ENCODE measurements around the gene PRRG4. TPM values are rescaled to one million over a fixed set of nuclear protein-coding genes. Genes with fewer than 3 reads are reported as not detected.
A peak's percentile ranks its signal among the peaks of the same experiment; 100 is the strongest.
"Not testable (repeated sequence)": the region's sequence is repeated elsewhere in the genome, so short reads cannot be mapped to it uniquely, and the experiment has no call there.

Gene PRRG4
- 5.1 and 5.4 TPM in 2 replicates for polyA plus RNA-seq (2013)

- Histone ChIP-seq H4K8ac (ENCODE audit: low read depth, low read length) (peak within 1 kb of the TSS; percentile 85), H2AFZ (ENCODE audit: insufficient read depth, low read length, poor library complexity) (peak within 1 kb of the TSS; percentile 71), H4K12ac (ENCODE audit: low read depth, low read length) (peak within 1 kb of the TSS; percentile 61), H2BK5ac (ENCODE audit: low read depth, low read length, poor library complexity) (peak within 1 kb of the TSS; percentile 94), H2BK12ac (ENCODE audit: low read length) (peak within 1 kb of the TSS; percentile 63), H2AK5ac (ENCODE audit: low read length) (no peak within 1 kb of the TSS), H3K4me2 (ENCODE audit: low read length) (peak within 1 kb of the TSS; percentile 75), H3K9ac (ENCODE audit: low read length) (peak within 1 kb of the TSS; percentile 78), H3K4me3 (ENCODE audit: low read depth, low read length) (peak within 1 kb of the TSS; percentile 88), H3K36me3 (ENCODE audit: control insufficient read depth in 1 of 2, insufficient read depth in 2 of 2, low read length in 2 of 2) (peaks cover 2 to 3% of the 10 kb centered on the region in 2 experiments), H3K9me3 (ENCODE audit: insufficient read depth, low read depth, low read length) (no peaks in the 10 kb centered on the region), H3K14ac (ENCODE audit: low read length) (peak within 1 kb of the TSS; percentile 67), H3K79me2 (ENCODE audit: control insufficient read depth, insufficient read depth, low read length, poor library complexity) (peaks cover 5% of the 10 kb centered on the region), H2BK120ac (ENCODE audit: insufficient read depth, low read length, poor library complexity) (peak within 1 kb of the TSS; percentile 85), H3K4me1 (ENCODE audit: control insufficient read depth in 1 of 2, insufficient read depth in 2 of 2, low read length in 2 of 2) (peaks cover 2 to 7% of the 10 kb centered on the region in 2 experiments), H3K18ac (ENCODE audit: low read length) (peak within 1 kb of the TSS; percentile 64), H3K4ac (ENCODE audit: low read depth, low read length) (peak within 1 kb of the TSS; percentile 11), H3K27ac (ENCODE audit: low read depth, low read length) (peak within 1 kb of the TSS; percentile 91), H3K79me1 (ENCODE audit: low read length) (peaks cover 9% of the 10 kb centered on the region), H4K91ac (ENCODE audit: low read depth, low read length) (peak within 1 kb of the TSS; percentile 96), H3K23ac (ENCODE audit: low read length) (no peak within 1 kb of the TSS), H3K27me3 (ENCODE audit: insufficient read depth, low read length) (no peaks in the 10 kb centered on the region)
- peak; percentile 82 to 90 for DNase-seq
- WGBS (ENCODE audit: extremely low coverage, insufficient coverage, insufficient read length): no CpG with 5 or more reads among the region's 85 CpGs
Measured at GRCh38 chr11:32829680-32830412, at the start of gene PRRG4. Gene PRRG4 (plus strand): TSS chr11:32829927. CDS start chr11:32830530, 603 bp downstream.

DNA sequence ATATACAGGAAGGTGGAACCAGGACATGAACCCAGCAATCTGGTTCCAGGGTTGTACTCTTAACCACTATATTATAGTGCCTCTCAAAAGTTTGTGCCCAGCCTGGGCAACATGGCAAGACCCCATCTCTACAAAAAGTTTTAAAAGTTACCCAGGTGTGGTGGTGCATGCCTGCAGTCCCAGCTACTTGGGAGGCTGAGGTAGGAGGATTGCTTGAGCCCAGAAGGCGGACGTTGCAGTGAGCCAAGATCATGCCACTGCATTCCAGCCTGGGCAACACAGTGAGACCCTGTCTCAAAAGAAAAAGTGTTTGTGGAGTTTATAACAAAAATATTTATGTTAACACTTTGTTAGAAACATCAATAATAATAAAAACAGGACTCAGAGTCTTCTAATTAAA lies 48.9 kb upstream of the PRRG4 start:
- not testable (repeated sequence) for H3K9me3 ChIP-seq (ENCODE audit: insufficient read depth, low read depth, low read length); H3K9ac ChIP-seq (ENCODE audit: low read length); H2BK12ac ChIP-seq (ENCODE audit: low read length); H3K36me3 ChIP-seq (ENCODE audit: control insufficient read depth in 1 of 2, insufficient read depth in 2 of 2, low read length in 2 of 2); H4K12ac ChIP-seq (ENCODE audit: low read depth, low read length); H2BK120ac ChIP-seq (ENCODE audit: insufficient read depth, low read length, poor library complexity); H3K23ac ChIP-seq (ENCODE audit: low read length); H2AK5ac ChIP-seq (ENCODE audit: low read length); H3K4ac ChIP-seq (ENCODE audit: low read depth, low read length); H3K18ac ChIP-seq (ENCODE audit: low read length); H3K4me3 ChIP-seq (ENCODE audit: low read depth, low read length); H3K14ac ChIP-seq (ENCODE audit: low read length); H3K79me1 ChIP-seq (ENCODE audit: low read length); H3K4me2 ChIP-seq (ENCODE audit: low read length); H3K27me3 ChIP-seq (ENCODE audit: insufficient read depth, low read length); H2AFZ ChIP-seq (ENCODE audit: insufficient read depth, low read length, poor library complexity); H3K27ac ChIP-seq (ENCODE audit: low read depth, low read length); H2BK5ac ChIP-seq (ENCODE audit: low read depth, low read length, poor library complexity); H4K91ac ChIP-seq (ENCODE audit: low read depth, low read length); DNase-seq; H4K8ac ChIP-seq (ENCODE audit: low read depth, low read length); H3K79me2 ChIP-seq (ENCODE audit: control insufficient read depth, insufficient read depth, low read length, poor library complexity); H3K4me1 ChIP-seq (ENCODE audit: control insufficient read depth in 1 of 2, insufficient read depth in 2 of 2, low read length in 2 of 2)
- WGBS (ENCODE audit: extremely low coverage, insufficient coverage, insufficient read length): no CpG with 5 or more reads among the region's 2 CpGs

- Histone ChIP-seq H2BK5ac (ENCODE audit: low read depth, low read length, poor library complexity) (no peak overlapping the region), H4K8ac (ENCODE audit: low read depth, low read length) (no peak overlapping the region), H3K9me3 (ENCODE audit: insufficient read depth, low read depth, low read length) (no peaks in the 10 kb centered on the region), H3K14ac (ENCODE audit: low read length) (no peak overlapping the region), H4K12ac (ENCODE audit: low read depth, low read length) (no peak overlapping the region), H3K18ac (ENCODE audit: low read length) (no peak overlapping the region), H3K27ac (ENCODE audit: low read depth, low read length) (no peak overlapping the region), H3K4me2 (ENCODE audit: low read length) (no peak overlapping the region), H3K23ac (ENCODE audit: low read length) (no peak overlapping the region), H2BK12ac (ENCODE audit: low read length) (no peak overlapping the region), H3K4ac (ENCODE audit: low read depth, low read length) (no peak overlapping the region), H4K91ac (ENCODE audit: low read depth, low read length) (no peak overlapping the region), H3K4me3 (ENCODE audit: low read depth, low read length) (peak overlapping the region; percentile 15), H3K9ac (ENCODE audit: low read length) (no peak overlapping the region), H2BK120ac (ENCODE audit: insufficient read depth, low read length, poor library complexity) (no peak overlapping the region), H3K79me2 (ENCODE audit: control insufficient read depth, insufficient read depth, low read length, poor library complexity) (no peaks in the 10 kb centered on the region), H3K79me1 (ENCODE audit: low read length) (no peaks in the 10 kb centered on the region), H2AFZ (ENCODE audit: insufficient read depth, low read length, poor library complexity) (no peak overlapping the region), H2AK5ac (ENCODE audit: low read length) (no peak overlapping the region), H3K27me3 (ENCODE audit: insufficient read depth, low read length) (no peaks in the 10 kb centered on the region), H3K4me1 (ENCODE audit: control insufficient read depth in 1 of 2, insufficient read depth in 2 of 2, low read length in 2 of 2) (no peaks in the 10 kb centered on the region), H3K36me3 (ENCODE audit: control insufficient read depth in 1 of 2, insufficient read depth in 2 of 2, low read length in 2 of 2) (no peaks in the 10 kb centered on the region)
- WGBS (ENCODE audit: extremely low coverage, insufficient coverage, insufficient read length): no CpG with 5 or more reads among the region's 5 CpGs
- DNase-seq: no peak
Measured at GRCh38 chr11:32781721-32782120, 48.0 kb upstream of the PRRG4 start.

DNA sequence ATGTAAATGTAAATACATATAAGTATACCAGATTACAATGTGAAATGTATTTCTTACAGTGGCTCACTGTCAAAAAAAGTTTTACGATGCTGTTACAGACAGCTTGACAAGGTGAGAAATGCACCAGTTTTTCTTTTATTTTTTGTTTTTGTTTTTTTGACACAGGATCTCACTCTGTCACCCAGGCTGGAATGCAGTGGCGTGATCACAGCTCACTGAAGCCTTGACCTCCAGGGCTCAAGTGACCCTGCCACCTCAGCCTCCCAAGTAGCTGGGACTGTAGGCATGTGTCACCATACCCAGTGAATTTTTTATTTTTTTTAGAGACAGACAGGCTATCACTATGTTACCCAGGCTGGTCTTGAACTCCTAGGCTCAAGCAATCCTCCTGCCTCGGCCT lies 44.5 kb upstream of the PRRG4 start:
- H3K79me2 ChIP-seq (ENCODE audit: control insufficient read depth, insufficient read depth, low read length, poor library complexity): no peaks in the 10 kb centered on the region
- no peak overlapping the region for H3K4me3 ChIP-seq (ENCODE audit: low read depth, low read length)
- no peak overlapping the region for H3K27ac ChIP-seq (ENCODE audit: low read depth, low read length)
- no peaks in the 10 kb centered on the region for H3K4me1 ChIP-seq (ENCODE audit: control insufficient read depth in 1 of 2, insufficient read depth in 2 of 2, low read length in 2 of 2)
- no peak overlapping the region for H3K4ac ChIP-seq (ENCODE audit: low read depth, low read length)
- no peak overlapping the region for H3K9ac ChIP-seq (ENCODE audit: low read length)
- H4K12ac ChIP-seq (ENCODE audit: low read depth, low read length): no peak overlapping the region
- H3K79me1 ChIP-seq (ENCODE audit: low read length): no peaks in the 10 kb centered on the region
- WGBS (ENCODE audit: extremely low coverage, insufficient coverage, insufficient read length): no CpG with 5 or more reads among the region's 3 CpGs
- H3K23ac ChIP-seq (ENCODE audit: low read length): no peak overlapping the region
- H2BK120ac ChIP-seq (ENCODE audit: insufficient read depth, low read length, poor library complexity): no peak overlapping the region
- no peak overlapping the region for H4K91ac ChIP-seq (ENCODE audit: low read depth, low read length)
- H3K14ac ChIP-seq (ENCODE audit: low read length): no peak overlapping the region
- no peak overlapping the region for H3K18ac ChIP-seq (ENCODE audit: low read length)
- no peak overlapping the region for H4K8ac ChIP-seq (ENCODE audit: low read depth, low read length)
- no peak overlapping the region for H2AK5ac ChIP-seq (ENCODE audit: low read length)
- no peaks in the 10 kb centered on the region for H3K9me3 ChIP-seq (ENCODE audit: insufficient read depth, low read depth, low read length)
- H3K4me2 ChIP-seq (ENCODE audit: low read length): no peak overlapping the region
- H3K27me3 ChIP-seq (ENCODE audit: insufficient read depth, low read length): no peaks in the 10 kb centered on the region
- no peak overlapping the region for H2AFZ ChIP-seq (ENCODE audit: insufficient read depth, low read length, poor library complexity)
- H2BK5ac ChIP-seq (ENCODE audit: low read depth, low read length, poor library complexity): no peak overlapping the region
- no peaks in the 10 kb centered on the region for H3K36me3 ChIP-seq (ENCODE audit: control insufficient read depth in 1 of 2, insufficient read depth in 2 of 2, low read length in 2 of 2)
- H2BK12ac ChIP-seq (ENCODE audit: low read length): no peak overlapping the region
- no peak for DNase-seq
